SK-N-SH treated with all-trans-retinoic acid at 6 μM for 48 hours (cell line): ENCODE results near the gene NHERF2.

Experiments
- RARB ChIP-seq: fragments of 250-450 bp; sonication (Bioruptor Pico); IDR thresholded peaks from 2 replicates; pipeline ENCODE4 v1.8.0; 2021; ENCODE audit warnings: mild to moderate bottlenecking, moderate library complexity
- ZFP3 ChIP-seq: fragments of 250-450 bp; sonication (Bioruptor Pico); IDR thresholded peaks from 2 replicates; pipeline ENCODE4 v1.5.0; 2020; ENCODE audit warnings: mild to moderate bottlenecking, moderate library complexity
- TF ChIP-seq, protein P1 (sequence below): fragments of 250-450 bp; sonication (Bioruptor Pico); IDR thresholded peaks from 2 replicates; pipeline ENCODE4 v1.8.0; 2021; ENCODE audit warnings: low read depth, mild to moderate bottlenecking, moderate library complexity, borderline replicate concordance

DNA sequence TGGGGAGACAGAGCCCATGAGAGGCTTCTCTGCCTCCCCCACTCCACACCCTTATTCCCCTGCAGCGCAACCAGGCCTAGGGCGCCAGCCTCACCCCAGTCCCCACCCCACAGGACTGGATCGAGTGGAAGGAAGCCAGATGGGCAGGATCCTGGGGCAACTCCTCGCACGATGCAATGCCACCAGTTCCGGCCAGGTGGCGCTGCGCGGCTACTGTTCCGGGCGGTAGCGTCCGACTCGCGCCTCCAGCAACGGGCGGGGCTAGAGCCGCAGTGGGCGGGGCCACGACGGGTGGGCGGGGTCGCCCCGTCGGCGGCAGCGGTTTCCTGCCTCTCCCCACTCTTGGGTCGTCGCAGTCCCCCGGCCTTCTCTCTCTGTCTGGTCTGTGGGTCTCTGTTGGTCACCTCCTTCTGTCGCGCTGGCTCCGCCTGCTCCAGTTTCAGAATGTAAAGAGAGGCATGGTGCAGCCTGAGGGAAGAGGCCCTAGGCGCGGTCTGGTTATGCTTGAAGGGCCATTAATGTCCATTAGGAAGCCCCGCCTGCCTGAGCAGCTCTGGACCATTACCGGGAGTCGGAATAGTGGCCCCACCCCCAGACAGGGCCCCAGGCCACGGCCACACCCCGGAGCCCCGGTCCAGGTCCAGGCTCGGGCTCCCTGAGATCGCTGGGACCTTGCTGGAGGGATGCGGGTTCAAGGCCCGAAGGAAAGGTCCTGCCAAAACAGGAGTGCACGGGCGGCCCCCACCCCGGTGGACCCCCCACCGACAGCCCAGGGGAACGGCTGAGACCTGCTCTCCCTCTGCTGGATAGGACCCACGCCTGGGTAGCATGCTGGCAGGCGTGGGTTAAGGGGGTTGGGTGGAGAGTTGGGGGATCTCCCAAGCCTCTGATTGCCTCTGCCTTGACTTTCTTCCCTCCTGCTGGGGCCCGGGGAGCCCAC is 3.3 kb upstream of the NHERF2 start:
- TF ChIP-seq, protein P1, sequence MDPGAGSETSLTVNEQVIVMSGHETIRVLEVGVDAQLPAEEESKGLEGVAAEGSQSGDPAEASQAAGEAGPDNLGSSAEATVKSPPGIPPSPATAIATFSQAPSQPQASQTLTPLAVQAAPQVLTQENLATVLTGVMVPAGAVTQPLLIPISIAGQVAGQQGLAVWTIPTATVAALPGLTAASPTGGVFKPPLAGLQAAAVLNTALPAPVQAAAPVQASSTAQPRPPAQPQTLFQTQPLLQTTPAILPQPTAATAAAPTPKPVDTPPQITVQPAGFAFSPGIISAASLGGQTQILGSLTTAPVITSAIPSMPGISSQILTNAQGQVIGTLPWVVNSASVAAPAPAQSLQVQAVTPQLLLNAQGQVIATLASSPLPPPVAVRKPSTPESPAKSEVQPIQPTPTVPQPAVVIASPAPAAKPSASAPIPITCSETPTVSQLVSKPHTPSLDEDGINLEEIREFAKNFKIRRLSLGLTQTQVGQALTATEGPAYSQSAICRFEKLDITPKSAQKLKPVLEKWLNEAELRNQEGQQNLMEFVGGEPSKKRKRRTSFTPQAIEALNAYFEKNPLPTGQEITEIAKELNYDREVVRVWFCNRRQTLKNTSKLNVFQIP (CRISPR knock-in tag) = no peak
- TF ChIP-seq RARB (CRISPR knock-in tag) = no peak
- TF ChIP-seq ZFP3 = no peak
